Activated T-cell treated with anti-CD3 and anti-CD28 coated beads, Interleukin-2, amount 50 U/mL, for 24 hours (primary cell): Measurements from ENCODE around the gene ACTL10.

Experiments
- DNase-seq: peaks from one replicate; pipeline ENCODE4 v3.0.0-alpha.2; 2020
- H3K27ac Mint-ChIP-seq: 2 replicates; pipeline ENCODE4 v1.8.0; 2020; ENCODE audit warnings: mild to moderate bottlenecking, mixed read lengths
- H3K27me3 Mint-ChIP-seq: 2 replicates; pipeline ENCODE4 v1.8.0; 2020; ENCODE audit warnings: mixed read lengths
- H3K36me3 Mint-ChIP-seq: 2 replicates; pipeline ENCODE4 v1.8.0; 2020; ENCODE audit warnings: low read depth, mixed read lengths
- H3K4me1 Mint-ChIP-seq: 2 replicates; pipeline ENCODE4 v1.8.0; 2020; ENCODE audit warnings: low read depth, mixed read lengths
- H3K4me3 Mint-ChIP-seq: 2 replicates; pipeline ENCODE4 v1.8.0; 2020; ENCODE audit warnings: mild to moderate bottlenecking, moderate library complexity, mixed read lengths
- H3K9me3 Mint-ChIP-seq: 2 replicates; pipeline ENCODE4 v1.8.0; 2020; ENCODE audit warnings: mixed read lengths

Gene ACTL10

DNA sequence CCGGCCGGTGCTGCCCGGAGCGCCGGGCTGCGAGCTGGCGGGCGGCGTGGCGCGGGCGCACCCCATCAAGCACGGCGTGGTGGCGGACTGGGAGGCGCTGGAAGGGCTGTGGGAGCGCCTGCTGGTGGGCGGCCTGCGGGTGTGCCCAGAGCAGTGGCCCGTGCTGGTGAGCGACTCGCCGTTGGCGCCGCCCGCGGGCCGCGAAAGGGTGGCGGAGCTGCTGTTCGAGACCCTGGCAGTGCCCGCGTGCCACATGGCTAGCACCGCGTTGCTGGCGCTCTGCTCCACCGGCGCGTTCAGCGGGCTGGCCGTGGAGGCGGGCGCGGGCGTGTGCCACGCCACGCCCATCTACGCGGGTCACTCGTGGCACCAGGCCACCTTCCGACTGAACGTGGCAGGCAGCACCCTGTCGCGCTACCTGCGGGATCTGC is 517 bp downstream of the ACTL10 start:
- Mint-ChIP-seq H3K36me3 (peaks cover 31% of the 10 kb centered on the region), H3K27ac (peak overlapping the region; percentile 89), H3K9me3 (no peaks in the 10 kb centered on the region), H3K4me3 (peak overlapping the region; percentile 84), H3K4me1 (peaks cover 42% of the 10 kb centered on the region), H3K27me3 (no peaks in the 10 kb centered on the region)
- DNase-seq, result peak; percentile 80

DNA sequence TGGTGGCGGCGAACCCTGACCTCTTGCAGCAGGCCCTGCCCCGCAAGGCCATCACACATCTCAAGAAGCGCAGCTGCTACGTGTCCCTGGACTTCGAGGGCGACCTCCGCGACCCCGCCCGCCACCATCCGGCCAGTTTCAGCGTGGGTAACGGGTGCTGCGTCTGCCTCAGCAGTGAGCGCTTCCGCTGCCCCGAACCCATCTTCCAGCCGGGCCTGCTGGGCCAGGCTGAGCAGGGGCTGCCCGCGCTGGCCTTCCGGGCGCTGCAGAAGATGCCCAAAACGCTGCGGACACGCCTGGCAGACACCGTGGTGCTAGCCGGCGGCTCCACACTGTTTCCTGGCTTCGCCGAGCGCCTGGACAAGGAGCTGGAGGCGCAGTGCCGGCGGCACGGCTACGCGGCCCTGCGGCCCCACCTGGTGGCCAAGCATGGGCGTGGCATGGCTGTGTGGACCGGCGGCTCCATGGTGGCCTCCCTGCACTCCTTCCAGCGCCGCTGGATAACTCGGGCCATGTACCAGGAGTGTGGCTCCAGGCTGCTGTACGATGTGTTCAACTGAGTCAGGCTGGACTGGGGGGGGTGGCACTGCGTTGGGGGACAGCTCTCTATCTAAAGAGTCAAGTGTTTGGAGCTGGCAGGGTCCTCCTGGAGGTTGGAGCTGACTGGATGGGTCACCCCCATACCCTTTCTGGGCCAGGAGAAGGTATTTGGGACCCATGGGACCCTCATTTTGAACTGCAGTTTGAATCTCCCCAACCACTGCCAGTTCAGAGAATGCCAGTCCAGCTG is 1.1 kb downstream of the ACTL10 start:
- Mint-ChIP-seq H3K4me1 (peaks cover 39% of the 10 kb centered on the region), H3K36me3 (peaks cover 31% of the 10 kb centered on the region), H3K9me3 (no peaks in the 10 kb centered on the region), H3K4me3 (peak overlapping the region; percentile 84), H3K27ac (peak overlapping the region; percentile 89), H3K27me3 (no peaks in the 10 kb centered on the region)
- DNase-seq, result peak; percentile 89

DNA sequence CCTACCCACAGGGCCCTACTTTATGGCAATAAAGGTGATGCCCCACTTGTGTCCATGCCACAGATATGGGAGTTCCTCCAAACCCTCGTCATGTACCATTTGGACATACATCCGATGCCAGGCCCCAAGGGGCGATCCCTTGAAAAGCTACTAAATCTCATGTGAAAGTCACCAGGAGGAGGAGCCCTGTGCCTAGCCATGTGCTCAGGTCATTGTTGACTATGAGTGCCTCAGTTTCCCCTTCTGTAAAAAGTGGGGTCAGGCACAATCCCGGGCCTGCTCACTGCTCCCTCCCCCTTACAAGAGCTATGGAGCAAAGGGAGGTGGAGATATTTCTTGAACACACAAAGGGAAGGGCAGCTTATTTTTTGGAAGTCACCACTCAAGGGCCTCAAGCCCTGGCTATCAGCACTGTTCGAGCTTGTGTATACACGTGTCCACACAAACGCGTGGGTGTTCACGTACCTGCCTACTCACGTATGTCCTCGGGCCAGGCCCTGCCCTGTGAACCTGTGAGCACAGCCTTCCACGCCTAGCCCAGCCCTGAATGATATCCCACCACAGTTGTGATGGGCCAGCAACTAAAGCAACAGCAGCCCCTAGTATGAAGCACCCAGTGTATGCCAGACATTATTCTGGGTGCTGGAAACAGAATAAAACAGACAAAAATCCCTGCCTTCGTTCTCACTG is 1.9 kb downstream of the ACTL10 start:
- H3K4me1 Mint-ChIP-seq, result peaks cover 44% of the 10 kb centered on the region
- H3K4me3 Mint-ChIP-seq, result peak overlapping the region; percentile 84
- H3K27ac Mint-ChIP-seq, result peak overlapping the region; percentile 89
- H3K9me3 Mint-ChIP-seq, result no peaks in the 10 kb centered on the region
- peaks cover 31% of the 10 kb centered on the region for H3K36me3 Mint-ChIP-seq
- H3K27me3 Mint-ChIP-seq, result no peaks in the 10 kb centered on the region
- no peak for DNase-seq

DNA sequence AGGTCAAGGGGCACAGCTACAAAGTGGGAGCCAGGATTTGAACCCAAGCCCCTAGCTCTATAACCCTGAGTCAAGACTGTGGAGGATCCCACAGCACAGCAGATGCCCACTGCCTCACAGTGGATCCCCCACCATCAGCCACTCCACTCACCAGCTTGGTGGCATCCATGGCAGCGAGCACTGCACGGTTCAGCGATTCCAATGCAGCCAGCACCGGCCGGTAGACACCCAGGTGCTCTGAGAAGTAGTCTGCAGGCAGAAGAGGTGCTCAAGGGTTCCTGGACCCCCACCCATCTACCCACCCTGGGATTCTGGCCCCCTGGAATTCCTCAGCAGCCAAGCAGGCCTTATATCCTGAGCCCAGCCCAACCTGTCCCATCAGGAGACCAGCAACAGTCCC is 2.5 kb downstream of the ACTL10 start:
- H3K4me3 Mint-ChIP-seq, result peak overlapping the region; percentile 84
- peak overlapping the region; percentile 89 for H3K27ac Mint-ChIP-seq
- no peaks in the 10 kb centered on the region for H3K9me3 Mint-ChIP-seq
- peaks cover 46% of the 10 kb centered on the region for H3K4me1 Mint-ChIP-seq
- DNase-seq, result no peak
- no peaks in the 10 kb centered on the region for H3K27me3 Mint-ChIP-seq
- peaks cover 31% of the 10 kb centered on the region for H3K36me3 Mint-ChIP-seq

DNA sequence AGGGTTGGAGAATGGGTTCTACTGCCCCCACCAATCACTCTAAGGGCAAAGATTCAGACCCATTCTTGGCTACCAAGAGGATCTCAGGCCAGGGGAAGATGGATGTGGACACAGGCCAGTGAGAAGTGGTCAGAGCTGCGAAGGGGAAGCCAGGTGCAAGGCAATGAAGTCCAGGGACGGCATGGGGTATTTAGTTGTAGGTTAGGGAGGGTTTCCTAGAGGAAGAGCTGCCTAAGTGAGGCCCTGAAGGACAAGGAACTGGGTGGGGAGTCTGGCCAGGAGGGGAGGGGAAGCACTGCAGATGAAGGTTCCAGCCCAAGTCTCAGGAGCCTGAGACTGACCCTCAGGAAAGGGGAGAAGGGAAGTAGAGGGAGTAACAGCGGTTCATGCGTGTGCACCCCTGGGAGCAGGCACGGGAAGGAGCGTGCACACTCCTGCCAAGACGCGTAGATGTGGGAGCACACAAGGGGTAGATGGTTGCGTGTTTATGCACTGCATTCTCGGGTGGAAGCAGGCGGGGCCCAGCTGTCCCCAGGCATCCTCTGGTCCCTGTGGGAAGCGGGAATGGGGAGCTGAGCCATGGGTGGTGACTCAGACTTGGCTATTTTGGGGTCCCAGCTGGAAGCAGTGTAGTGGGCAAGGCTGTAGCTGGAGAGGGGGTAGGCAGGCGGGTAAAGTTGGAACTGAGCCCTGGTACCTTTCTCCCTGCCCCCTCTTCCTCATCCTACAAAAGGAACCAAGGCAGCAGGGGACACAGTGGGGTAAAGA is 3.3 kb downstream of the ACTL10 start:
- no peaks in the 10 kb centered on the region for H3K27me3 Mint-ChIP-seq
- peak overlapping the region; percentile 47 for H3K27ac Mint-ChIP-seq
- H3K36me3 Mint-ChIP-seq, result peaks cover 31% of the 10 kb centered on the region
- no peak for DNase-seq
- no peaks in the 10 kb centered on the region for H3K9me3 Mint-ChIP-seq
- peaks cover 42% of the 10 kb centered on the region for H3K4me1 Mint-ChIP-seq
- no peak overlapping the region for H3K4me3 Mint-ChIP-seq

DNA sequence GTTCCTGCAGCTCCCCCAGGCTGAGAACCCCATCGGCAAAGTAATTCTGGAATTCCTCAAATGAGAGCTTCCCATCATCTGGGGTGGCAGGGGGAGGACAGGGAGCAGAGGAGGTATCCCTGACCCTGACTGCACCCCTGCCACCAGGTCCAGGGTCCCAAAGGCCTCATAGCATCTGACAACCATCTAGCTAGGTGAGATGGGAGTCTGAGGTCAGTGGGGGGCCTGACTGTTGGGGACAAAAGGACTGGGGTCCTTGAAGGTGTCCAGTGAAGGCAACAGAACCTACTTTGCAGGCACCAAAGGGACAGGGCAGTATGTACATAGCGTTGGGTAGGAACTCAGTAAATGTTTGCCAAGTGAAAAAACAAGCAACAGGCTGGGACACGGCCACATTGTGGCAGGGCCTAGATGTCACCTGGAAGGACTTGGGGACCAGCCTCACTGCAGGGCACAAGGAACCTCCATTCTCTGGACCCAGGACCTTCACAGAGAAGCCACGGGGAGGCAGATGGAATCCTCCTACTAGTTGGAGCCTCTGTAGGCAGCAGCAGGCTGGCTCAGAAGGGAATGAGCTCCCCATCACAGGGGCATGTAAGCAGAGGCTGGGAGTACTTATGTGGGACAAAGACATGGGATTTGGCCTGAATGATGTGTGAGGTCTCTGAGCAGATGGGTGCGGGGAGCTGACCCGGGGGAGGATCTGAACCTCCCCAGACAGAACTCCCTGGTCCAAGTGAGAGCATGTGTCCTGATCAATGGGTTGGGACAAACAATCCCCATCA is 4.2 kb downstream of the ACTL10 start:
- Mint-ChIP-seq H3K27ac (peak overlapping the region; percentile 29), H3K4me3 (no peak overlapping the region), H3K36me3 (peaks cover 40% of the 10 kb centered on the region), H3K9me3 (no peaks in the 10 kb centered on the region), H3K4me1 (peaks cover 41% of the 10 kb centered on the region), H3K27me3 (no peaks in the 10 kb centered on the region)
- no peak for DNase-seq

DNA sequence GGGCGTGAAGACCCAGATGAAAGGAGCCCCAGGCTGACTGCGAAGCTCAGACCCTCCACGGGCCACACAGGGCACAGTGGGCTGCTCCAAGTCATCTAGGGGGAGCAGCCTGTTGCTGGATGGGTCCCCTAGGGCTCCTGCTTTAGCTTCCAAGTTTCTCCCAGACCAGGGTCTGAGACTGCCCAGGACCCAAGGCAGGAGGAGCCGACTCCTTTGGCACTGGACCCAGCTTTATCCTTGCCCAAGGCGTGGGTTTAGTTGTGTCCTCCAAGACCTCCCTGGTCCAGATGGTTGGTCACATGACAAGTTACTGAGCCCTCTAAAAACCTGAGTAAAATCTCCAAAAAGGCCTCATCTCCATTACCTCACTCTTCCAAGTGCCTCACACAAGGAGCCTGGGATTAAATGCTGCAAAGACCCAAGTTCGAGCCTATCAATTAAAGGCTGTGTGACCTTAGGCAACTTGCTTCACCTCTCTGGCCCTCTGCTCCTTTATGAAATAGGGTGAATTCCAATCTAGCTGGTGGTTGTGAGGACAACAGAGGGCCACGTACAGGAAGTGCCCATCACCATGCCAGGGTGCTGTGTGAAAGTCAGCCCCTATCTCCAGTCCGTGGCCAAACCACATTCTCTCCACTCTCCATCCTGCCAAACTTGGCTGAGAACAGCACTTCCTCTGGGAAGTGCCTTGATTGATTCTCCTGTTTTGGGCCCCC is 5.0 kb downstream of the ACTL10 start:
- Mint-ChIP-seq H3K36me3 (peaks cover 46% of the 10 kb centered on the region), H3K27ac (peak overlapping the region; percentile 22), H3K9me3 (no peaks in the 10 kb centered on the region), H3K27me3 (no peaks in the 10 kb centered on the region), H3K4me3 (no peak overlapping the region), H3K4me1 (peaks cover 33% of the 10 kb centered on the region)
- DNase-seq, result no peak

DNA sequence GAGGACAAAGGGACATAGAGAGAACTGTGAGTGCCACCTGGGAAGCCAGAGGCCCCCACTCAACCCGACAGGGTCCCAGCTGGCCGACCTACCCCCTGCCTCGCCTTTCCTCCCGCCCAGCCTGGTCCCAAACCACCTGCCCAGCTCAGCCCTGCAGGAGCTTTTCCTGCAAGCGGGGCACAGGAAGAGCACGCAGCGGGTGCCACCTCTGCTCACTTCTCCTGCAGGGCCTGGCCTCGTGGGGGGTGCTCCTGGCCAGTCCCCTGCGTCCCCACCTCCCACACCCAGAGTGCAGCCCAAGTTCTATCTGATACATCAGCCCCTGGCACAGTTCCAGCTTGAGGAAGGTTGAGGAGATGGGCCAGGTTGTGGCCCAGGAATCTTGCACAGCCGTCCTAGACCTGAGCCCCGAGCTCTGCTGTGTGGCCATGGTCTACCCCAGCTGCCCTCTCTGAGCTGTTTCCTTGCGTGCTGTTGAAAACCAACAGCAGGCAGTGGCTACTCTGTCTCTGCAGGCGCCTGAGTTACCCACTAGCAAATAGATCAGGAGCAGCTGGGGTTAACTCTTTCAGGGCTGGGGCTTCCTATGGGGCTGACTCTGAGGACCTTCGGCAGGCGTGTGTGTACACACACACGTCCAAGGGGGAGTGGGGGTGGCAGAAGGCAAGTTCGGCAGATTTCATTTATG is 5.8 kb downstream of the ACTL10 start:
- H3K36me3 Mint-ChIP-seq, result peaks cover 50% of the 10 kb centered on the region
- peak overlapping the region; percentile 71 for H3K27ac Mint-ChIP-seq
- no peak for DNase-seq
- peaks cover 35% of the 10 kb centered on the region for H3K4me1 Mint-ChIP-seq
- no peaks in the 10 kb centered on the region for H3K27me3 Mint-ChIP-seq
- H3K4me3 Mint-ChIP-seq, result peak overlapping the region; percentile 80
- no peaks in the 10 kb centered on the region for H3K9me3 Mint-ChIP-seq

DNA sequence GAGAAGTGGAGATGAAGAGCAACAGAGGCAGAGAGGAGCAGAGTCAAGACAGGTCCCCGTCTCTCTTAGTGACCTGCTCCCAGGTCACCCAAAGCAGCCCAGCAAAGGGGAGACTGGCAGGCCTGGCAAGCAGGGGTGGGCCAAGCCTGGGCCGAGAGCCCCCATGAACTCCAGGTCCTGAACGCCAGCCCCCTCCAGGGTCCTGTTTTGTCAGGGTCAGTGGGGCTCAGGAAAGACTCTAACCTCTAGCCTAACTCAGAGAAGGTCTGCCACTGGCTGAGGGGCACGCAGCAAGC is 6.3 kb downstream of the ACTL10 start:
- Mint-ChIP-seq H3K9me3 (no peaks in the 10 kb centered on the region), H3K27ac (peak overlapping the region; percentile 71), H3K36me3 (peaks cover 53% of the 10 kb centered on the region), H3K27me3 (no peaks in the 10 kb centered on the region), H3K4me3 (peak overlapping the region; percentile 80), H3K4me1 (peaks cover 37% of the 10 kb centered on the region)
- DNase-seq, result no peak

DNA sequence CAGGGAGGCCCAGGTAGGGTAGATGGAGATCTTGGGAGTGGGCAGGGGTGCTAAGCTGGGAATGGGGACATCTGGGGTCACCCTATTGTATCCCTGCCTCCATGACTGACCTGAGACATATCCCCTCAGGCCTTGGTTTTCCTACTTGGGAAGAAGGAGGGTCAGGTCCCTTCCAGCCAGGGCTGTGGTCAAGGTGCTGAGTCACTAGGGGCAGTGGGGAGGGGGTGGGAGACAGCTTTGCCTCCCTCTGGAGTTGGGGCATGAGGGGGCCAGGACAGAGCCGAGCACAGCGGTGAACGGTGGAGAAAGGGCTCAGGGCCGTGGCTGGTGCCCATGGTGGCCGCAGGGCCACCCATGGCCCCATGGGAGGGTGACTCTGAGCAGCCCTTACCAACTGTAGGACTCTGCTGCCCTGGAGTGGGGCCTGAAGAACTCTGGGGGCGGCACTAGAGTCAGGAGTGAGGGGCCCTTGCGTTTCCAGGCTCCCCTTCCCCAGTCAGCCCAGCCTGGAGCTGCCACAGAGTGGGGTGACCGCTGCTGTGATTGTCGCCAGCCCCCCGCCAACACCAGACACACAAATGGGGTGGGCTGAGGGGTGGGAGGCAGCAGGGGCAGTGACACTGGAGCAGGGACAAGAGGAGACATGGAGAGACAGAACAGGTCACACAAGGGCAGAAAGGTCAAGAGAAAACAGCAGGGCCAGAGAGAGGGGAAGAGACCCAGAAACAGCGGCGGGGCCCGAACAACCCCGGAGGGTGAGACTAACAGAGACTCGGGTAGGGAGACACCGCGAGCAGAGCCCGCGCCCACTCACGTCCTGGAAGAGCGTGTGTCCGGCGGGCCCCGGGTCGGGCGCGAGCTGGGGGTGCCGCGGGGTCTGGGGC is 6.9 kb downstream of the ACTL10 start:
- peak overlapping the region; percentile 71 for H3K27ac Mint-ChIP-seq
- H3K4me3 Mint-ChIP-seq, result peak overlapping the region; percentile 80
- H3K27me3 Mint-ChIP-seq, result no peaks in the 10 kb centered on the region
- peaks cover 34% of the 10 kb centered on the region for H3K4me1 Mint-ChIP-seq
- no peak for DNase-seq
- H3K36me3 Mint-ChIP-seq, result peaks cover 53% of the 10 kb centered on the region
- no peaks in the 10 kb centered on the region for H3K9me3 Mint-ChIP-seq

DNA sequence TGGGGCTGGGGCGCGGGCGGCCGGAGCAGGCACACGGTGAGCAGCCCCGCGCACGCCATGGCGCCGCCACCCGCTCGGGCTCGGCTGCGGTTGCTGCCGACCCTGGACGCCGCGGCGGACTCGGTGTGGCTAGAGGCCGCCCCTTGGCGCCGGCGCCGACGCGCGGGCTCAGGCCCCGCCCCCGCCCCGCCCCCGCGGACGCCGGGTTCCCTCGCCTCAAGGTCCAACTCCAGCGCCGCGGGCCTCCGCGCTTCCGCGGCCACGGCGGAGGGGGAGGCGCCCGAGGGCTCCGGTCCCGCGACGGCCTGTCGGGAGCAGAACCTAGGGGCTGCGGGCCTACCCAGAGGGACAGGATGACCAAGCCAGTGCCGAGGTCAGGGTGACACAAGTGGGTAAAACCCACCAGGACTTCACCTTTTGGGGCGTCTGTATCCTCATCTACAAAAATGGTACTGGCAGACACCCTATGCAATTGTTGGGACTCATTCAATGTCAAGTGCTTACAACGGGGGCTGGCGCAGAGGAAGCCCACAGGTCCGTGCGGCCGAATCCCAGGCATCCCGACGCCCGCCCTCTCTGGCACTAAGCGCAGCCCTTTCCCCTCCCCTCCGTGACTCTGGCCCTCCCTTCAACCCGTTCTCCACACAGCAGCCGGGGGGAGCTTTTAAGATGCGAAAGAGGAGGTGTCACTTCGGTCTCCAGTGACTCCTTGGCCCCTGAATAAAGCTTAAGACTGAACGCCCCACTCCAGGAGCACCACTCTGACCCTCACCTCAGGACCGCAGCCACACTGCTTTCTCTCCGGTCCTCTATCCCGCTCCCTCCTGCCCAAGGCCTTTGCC is 7.8 kb downstream of the ACTL10 start, which contains the start of gene NECAB3:
NECAB3 (minus strand) TSS at position 135 of the 842 bp plus-strand sequence; CDS start at position 59, 76 bp downstream.
- DNase-seq, result peak; percentile 82
- peak within 1 kb of the TSS; percentile 80 for H3K4me3 Mint-ChIP-seq

More for the DNA sequence above, 7.8 kb downstream of the ACTL10 start, which contains the start of gene NECAB3:
- Mint-ChIP-seq H3K4me1 (peaks cover 39% of the 10 kb centered on the region), H3K9me3 (no peaks in the 10 kb centered on the region), H3K27me3 (no peaks in the 10 kb centered on the region), H3K27ac (peak within 1 kb of the TSS; percentile 76), H3K36me3 (peaks cover 56% of the 10 kb centered on the region)
